ENCODE results near the gene TIMM13.
"Not testable (repeated sequence)": the region's sequence is repeated elsewhere in the genome, so short reads cannot be mapped to it uniquely, and the experiment has no call there.

TIMM13 gene

GRCh38 chr19:2427429-2428320 is at the start of gene TIMM13:
TSS of gene TIMM13 (minus strand) at chr19:2427586. CDS start at chr19:2427533, 53 bp downstream.
- DNase-seq: peak; percentile 95

GRCh38 chr19:2476451-2477140 is 49.2 kb upstream of the TIMM13 start:
- DNase-seq: peak; percentile 66

- DNase-seq: peak; percentile 98
Measured at GRCh38 chr19:2475702-2476450, 48.5 kb upstream of the TIMM13 start, which contains the start of gene GADD45B. TSS of gene GADD45B (plus strand) at chr19:2476127. CDS start at chr19:2476359, 232 bp downstream.

- peak; percentile 58 for DNase-seq
Measured at GRCh38 chr19:2475018-2475701, 47.8 kb upstream of the TIMM13 start.

GRCh38 chr19:2474232-2475017 is 47.0 kb upstream of the TIMM13 start:
- peak; percentile 88 for DNase-seq

- DNase-seq: not testable (repeated sequence)
Measured at GRCh38 chr19:2469915-2470200, 42.5 kb upstream of the TIMM13 start.

- no peak for DNase-seq
Measured at GRCh38 chr19:2469102-2469914, 41.9 kb upstream of the TIMM13 start.

GRCh38 chr19:2468596-2468995 is 41.2 kb upstream of the TIMM13 start:
- DNase-seq: no peak

- DNase-seq: no peak
Measured at GRCh38 chr19:2464389-2464788, 37.0 kb upstream of the TIMM13 start.

- DNase-seq: not testable (repeated sequence)
Measured at GRCh38 chr19:2463694-2464093, 36.3 kb upstream of the TIMM13 start.

GRCh38 chr19:2462635-2463421 is 35.4 kb upstream of the TIMM13 start:
- DNase-seq: no peak

GRCh38 chr19:2461751-2462634 is 34.6 kb upstream of the TIMM13 start:
- peak; percentile 65 for DNase-seq

GRCh38 chr19:2460245-2460644 is 32.9 kb upstream of the TIMM13 start:
- no peak for DNase-seq

- not testable (repeated sequence) for DNase-seq
Measured at GRCh38 chr19:2458776-2459175, 31.4 kb upstream of the TIMM13 start.

- no peak for DNase-seq
Measured at GRCh38 chr19:2458054-2458453, 30.7 kb upstream of the TIMM13 start.

GRCh38 chr19:2457394-2458037 is 30.1 kb upstream of the TIMM13 start:
- DNase-seq: no peak

GRCh38 chr19:2455851-2456570 is 28.6 kb upstream of the TIMM13 start:
- DNase-seq: peak; percentile 64
